Activated gamma-delta T cell treated with Interleukin-2 at 50 U/mL for 16 hours (primary cell): ENCODE data around the gene ULBP3.
"Not testable (repeated sequence)": the region's sequence is repeated elsewhere in the genome, so short reads cannot be mapped to it uniquely, and the experiment has no call there.

Experiments
- DNase-seq: peaks from one replicate; pipeline ENCODE4 v3.0.0-alpha.2; 2020

Gene ULBP3

DNA sequence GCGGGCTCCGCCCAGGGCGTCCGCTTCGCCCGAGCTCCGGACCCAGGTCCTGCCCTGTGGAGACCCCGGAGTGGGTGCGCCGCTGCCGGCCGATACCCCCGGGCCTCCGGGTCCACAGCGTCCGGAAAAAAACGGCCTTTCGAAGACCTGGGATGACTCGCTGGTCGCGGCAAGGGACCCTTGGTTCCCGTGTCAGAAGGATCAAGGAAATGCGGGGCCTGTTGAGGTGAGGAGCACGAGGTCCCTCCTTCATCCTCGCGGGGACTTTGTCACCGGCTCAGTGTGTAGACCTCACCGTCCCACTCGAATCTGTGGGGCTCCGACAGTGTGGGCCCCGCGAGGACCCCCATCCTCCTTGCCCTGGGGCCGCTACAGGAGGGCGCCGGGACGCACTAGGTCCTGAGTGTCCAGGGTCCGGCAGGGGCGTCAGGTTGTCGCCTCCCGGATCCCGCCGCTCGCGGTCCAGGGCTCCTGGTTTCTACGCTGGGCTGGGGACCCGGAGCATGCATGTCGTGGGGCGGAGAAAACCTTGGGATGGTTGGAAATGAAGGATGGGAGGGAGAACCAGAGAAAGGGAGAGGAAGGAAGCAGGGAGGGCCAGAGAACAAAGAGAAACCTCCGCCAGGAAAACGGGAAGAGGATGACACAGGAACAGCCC, 54.2 kb downstream of the ULBP3 start:
- not testable (repeated sequence) for DNase-seq

DNA sequence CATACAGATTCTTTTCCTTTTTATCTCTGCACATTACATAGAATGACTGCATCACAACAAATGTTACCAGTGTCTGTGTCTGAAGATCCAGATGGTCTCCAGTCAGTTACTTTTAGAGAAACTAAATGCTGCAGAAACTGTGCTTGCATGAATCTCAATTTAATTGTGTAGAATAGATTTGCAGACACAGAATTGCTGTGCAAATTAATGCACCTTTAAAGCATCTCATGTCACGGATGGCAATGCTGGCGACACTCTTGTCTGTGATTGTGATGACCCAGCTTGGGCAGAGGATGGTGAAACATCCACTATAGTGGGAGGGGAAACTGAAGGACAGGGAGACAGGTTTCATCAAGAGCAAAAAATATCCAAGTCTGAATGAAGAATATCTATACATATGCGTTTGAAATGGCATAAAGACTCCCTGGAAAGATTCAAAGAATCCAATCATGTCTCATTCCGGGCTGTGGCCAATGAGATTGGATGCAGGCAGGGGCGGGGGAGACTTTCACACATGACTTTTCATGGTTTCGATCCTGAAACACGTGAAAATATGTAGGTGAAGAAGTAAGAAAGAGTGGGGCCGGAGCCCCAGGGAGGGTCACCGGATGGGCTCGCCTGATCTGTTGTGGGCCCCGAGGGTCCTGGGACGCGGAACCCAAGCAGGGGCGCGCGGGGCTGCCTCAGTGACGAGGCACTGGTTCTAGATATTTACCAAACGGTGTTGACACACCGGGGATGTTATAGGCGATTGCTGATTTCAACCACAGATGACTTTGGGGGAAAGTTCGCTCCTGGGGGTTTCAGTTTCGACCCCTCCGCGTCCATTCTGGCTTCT, 54.9 kb downstream of the ULBP3 start:
- not testable (repeated sequence) for DNase-seq

DNA sequence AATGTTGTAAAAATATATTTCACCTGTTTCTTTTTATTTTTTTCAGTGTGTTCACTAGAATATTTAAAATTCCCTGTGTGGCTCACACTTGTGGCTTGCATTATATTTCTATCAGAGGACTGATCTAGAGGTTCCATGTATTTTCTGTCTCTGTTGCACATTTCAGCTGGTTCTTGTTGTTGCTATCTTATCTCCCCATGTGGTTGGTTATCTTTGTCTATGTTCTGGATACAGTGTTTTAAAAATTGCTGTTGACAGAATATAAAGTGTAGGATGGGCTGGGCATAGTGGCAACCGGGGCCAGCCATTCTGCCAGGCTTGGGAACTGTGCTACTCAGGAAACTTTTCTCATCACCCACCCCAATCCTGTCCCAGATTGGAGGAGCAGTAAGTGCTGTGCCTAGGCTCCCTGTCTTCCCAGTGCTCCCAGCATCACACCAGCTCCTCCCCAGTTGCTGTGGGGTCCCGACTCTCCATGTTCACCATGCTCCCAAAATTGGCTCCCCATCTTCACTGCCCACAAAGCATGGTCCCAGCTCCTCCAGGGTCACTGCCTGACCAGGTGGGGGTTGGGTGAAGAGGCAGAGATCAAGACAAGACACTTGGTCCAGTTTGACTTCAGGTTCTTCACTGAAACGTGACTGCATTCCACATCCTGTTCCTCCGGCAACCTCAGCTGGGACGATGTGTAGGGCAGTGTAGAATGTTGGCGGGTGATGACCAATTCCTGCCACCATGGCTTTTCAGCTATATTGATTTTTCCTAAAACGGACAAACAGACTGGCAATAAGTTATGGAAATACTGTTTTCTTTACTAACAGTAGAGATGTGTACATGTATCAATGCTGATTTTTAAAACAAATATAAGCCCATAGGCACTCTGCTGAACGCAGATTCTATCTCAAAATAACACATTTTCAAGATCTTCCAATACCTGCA, 55.8 kb downstream of the ULBP3 start:
- not testable (repeated sequence) for DNase-seq
